Measurements from ENCODE around the gene NCCRP1.

NCCRP1 gene

GRCh38 chr19:39203372-39204341 is 6.9 kb downstream of the NCCRP1 start, which contains the start of gene SYCN:
TSS of gene SYCN (minus strand) at chr19:39204263. CDS start at chr19:39204254, 9 bp downstream.
- no peak for TF ChIP-seq CREB1 (IDR thresholded peaks at IDR 0.05; ENCODE audit: low read depth)
- no peak for TF ChIP-seq USF1 (IDR thresholded peaks at IDR 0.05)
- TF ChIP-seq YY1 (IDR thresholded peaks at IDR 0.05; ENCODE audit: low read depth): no peak
- no peak for TF ChIP-seq CEBPB (IDR thresholded peaks at IDR 0.05)
- TF ChIP-seq NFIC (IDR thresholded peaks at IDR 0.05): no peak
- TF ChIP-seq RAD21 (IDR thresholded peaks at IDR 0.05; ENCODE audit: low read depth): no peak
- TF ChIP-seq REST (IDR thresholded peaks at IDR 0.05; ENCODE audit: low read depth): no peak
- no peak for TF ChIP-seq ZBTB7A (IDR thresholded peaks at IDR 0.05; ENCODE audit: low read depth)
- no peak for TF ChIP-seq TEAD4 (IDR thresholded peaks at IDR 0.05)
- TF ChIP-seq EP300 (IDR thresholded peaks at IDR 0.05; ENCODE audit: borderline replicate concordance): no peak

- no peak for TF ChIP-seq USF1 (IDR thresholded peaks at IDR 0.05)
- no peak for TF ChIP-seq TEAD4 (IDR thresholded peaks at IDR 0.05)
- no peak for TF ChIP-seq RAD21 (IDR thresholded peaks at IDR 0.05; ENCODE audit: low read depth)
- no peak for TF ChIP-seq CEBPB (IDR thresholded peaks at IDR 0.05)
- TF ChIP-seq TCF12 (IDR thresholded peaks at IDR 0.05; ENCODE audit: low read depth): no peak
Observed at GRCh38 chr19:39205449-39205764, 8.6 kb downstream of the NCCRP1 start.

GRCh38 chr19:39206122-39206521 is 9.4 kb downstream of the NCCRP1 start:
- no peak for TF ChIP-seq FOXM1 (IDR thresholded peaks at IDR 0.05; ENCODE audit: borderline replicate concordance, low read depth)
- no peak for TF ChIP-seq EGR1 (IDR thresholded peaks at IDR 0.05)
- TF ChIP-seq RAD21 (IDR thresholded peaks at IDR 0.05; ENCODE audit: low read depth): no peak
- TF ChIP-seq ZBTB7A (IDR thresholded peaks at IDR 0.05; ENCODE audit: low read depth): no peak
- no peak for TF ChIP-seq CEBPB (IDR thresholded peaks at IDR 0.05)
- no peak for TF ChIP-seq TCF12 (IDR thresholded peaks at IDR 0.05; ENCODE audit: low read depth)
- no peak for TF ChIP-seq EP300 (IDR thresholded peaks at IDR 0.05; ENCODE audit: borderline replicate concordance)
- TF ChIP-seq REST (IDR thresholded peaks at IDR 0.05; ENCODE audit: low read depth): no peak
- no peak for TF ChIP-seq NFIC (IDR thresholded peaks at IDR 0.05)
- no peak for TF ChIP-seq USF1 (IDR thresholded peaks at IDR 0.05)

- TF ChIP-seq NFIC (IDR thresholded peaks at IDR 0.05) (no peak), REST (IDR thresholded peaks at IDR 0.05; ENCODE audit: low read depth) (no peak), USF1 (IDR thresholded peaks at IDR 0.05) (no peak), RAD21 (IDR thresholded peaks at IDR 0.05; ENCODE audit: low read depth) (no peak), EGR1 (IDR thresholded peaks at IDR 0.05) (no peak), FOXM1 (IDR thresholded peaks at IDR 0.05; ENCODE audit: borderline replicate concordance, low read depth) (no peak), MAX (IDR thresholded peaks at IDR 0.05) (no peak), CREB1 (IDR thresholded peaks at IDR 0.05; ENCODE audit: low read depth) (no peak), EP300 (IDR thresholded peaks at IDR 0.05; ENCODE audit: borderline replicate concordance) (no peak), CEBPB (IDR thresholded peaks at IDR 0.05) (no peak), TEAD4 (IDR thresholded peaks at IDR 0.05) (no peak), TCF12 (IDR thresholded peaks at IDR 0.05; ENCODE audit: low read depth) (no peak), YY1 (IDR thresholded peaks at IDR 0.05; ENCODE audit: low read depth) (no peak), ZBTB7A (IDR thresholded peaks at IDR 0.05; ENCODE audit: low read depth) (no peak), TAF1 (IDR thresholded peaks at IDR 0.05; ENCODE audit: low read depth) (no peak)
Observed at GRCh38 chr19:39207293-39207836, 10.6 kb downstream of the NCCRP1 start.
